Right forelimb (tissue), 1 donor: Measurements from ENCODE around the gene RHBDD1.

ENCODE experiments used
- DNase-seq: peaks from one replicate; pipeline ENCODE4 v3.0.0-alpha.2; 2018

Gene RHBDD1

DNA sequence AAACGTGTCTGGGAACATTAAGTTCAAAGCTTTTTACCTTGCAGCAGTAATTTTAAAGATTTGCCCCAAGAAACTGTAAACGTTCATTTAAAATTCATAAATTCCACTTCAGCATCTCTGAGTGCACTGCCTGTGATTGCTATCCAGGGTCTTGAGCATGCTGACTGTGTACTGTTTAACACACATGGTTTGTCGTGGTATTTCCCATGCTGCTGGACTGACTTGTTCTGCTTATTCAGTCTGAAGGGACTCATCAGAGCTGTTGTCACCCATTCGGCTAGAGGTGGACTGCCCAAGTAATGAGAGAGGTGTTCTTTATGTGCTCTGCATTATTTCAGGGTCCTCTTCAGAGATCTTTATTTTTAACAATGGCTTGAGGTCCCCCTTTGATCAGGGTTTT lies 53.1 kb downstream of the RHBDD1 start:
- DNase-seq = no peak

DNA sequence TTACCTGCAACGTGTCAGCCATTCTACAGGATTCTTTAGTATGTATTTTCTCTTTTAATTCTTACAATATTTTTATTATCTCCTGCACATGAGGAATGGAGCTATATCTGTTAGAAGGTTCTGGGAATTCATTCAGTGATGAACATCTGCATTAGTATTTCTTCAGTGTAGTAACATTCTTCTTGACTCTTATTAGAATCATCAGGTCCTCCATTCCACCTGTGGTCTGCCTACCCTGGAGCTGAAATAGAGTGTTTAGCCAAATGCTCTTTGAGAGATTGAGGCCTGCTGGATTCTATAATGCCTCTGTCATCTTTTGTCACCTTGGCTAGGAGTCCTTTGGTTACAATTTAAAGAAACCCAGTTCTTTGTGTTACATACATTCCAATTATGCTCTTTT lies 54.4 kb downstream of the RHBDD1 start:
- no peak for DNase-seq

GRCh38 chr2:226891780-226892590 lies 56.1 kb downstream of the RHBDD1 start:
- DNase-seq = no peak

GRCh38 chr2:226892729-226893128 lies 56.9 kb downstream of the RHBDD1 start:
- no peak for DNase-seq

GRCh38 chr2:226893216-226893615 lies 57.4 kb downstream of the RHBDD1 start:
- no peak for DNase-seq

DNA sequence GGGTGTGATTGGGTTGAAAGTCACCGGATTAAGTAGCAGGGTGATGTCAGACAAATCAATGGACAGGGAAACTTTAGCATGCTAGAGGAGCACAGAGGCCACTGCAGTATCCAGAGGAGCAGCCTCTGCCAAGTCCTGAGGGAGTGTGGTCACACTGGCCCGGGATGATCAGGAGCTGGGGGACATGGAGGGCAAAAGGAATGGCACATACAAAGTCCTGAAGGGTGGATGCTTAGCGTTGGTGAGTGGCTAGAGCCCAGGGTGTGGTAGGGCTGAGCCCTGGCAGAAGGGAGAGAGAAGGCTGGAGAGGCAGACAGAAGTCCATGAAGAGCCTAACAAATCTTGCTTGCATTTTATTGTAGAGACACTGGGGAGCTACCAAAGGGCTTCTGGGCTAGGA lies 58.9 kb downstream of the RHBDD1 start:
- no peak for DNase-seq

DNA sequence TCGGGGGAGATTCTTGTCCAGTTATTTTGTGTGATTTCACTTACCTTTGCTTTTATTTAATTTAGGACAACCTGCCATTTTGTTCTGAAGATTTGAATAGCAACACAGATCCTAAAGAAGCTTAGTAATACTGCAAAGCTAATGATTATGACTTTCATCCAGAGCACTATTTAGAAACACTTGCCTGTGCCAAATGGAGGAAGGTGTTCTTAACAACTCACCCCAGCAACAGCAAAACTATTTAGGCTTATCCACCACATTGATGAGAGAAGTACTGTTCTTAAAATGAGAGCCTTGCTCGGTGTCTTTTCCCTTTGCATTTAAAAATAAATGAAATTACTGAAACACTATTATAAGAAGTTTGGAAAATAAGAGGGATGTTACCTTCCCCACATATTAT lies 59.7 kb downstream of the RHBDD1 start:
- DNase-seq = no peak

- DNase-seq = no peak
Measured at GRCh38 chr2:226898121-226898520, 62.3 kb downstream of the RHBDD1 start.

GRCh38 chr2:226898897-226899296 lies 63.0 kb downstream of the RHBDD1 start:
- no peak for DNase-seq

GRCh38 chr2:226902041-226902966 lies 66.5 kb downstream of the RHBDD1 start:
- no peak for DNase-seq

GRCh38 chr2:226903179-226903578 lies 67.3 kb downstream of the RHBDD1 start:
- DNase-seq = no peak

DNA sequence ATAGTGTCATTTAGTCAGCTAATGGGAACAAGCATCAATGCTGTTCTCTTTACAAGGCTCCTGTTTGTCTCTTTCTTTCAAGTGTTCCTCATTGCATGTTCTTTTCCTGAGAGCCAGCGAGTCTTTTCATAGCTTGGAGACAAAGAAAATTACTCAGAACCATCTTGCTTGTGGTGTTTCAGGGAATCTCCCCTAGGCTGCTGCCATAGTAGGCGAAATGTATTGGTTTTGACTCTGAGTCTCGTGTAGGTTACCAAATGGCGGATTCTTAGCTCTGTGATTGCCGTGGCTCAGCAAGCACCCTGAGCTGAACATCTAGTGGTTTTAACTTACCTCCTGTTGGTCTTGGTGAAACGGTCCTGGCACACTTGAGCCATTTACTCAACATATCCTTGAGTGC lies 68.7 kb downstream of the RHBDD1 start:
- no peak for DNase-seq

DNA sequence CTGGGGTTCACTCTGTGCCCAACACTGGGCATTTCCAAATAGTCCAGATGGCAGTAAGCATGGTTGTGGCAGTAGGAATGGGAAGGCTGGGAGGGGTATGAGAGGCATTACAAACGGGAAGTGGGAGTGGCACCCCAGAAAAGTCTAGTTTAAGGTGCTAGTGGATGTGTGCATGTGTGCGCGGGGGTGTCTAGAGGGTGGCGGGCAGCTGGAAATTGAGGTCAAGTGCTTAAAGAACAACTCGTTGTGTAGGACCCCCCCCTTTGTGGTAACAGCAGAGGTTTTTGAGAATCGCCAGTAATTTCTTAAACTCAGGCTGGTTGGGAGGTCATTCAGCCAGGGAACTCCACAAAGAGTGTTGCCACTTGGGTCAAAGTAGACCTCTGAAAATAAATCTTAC lies 69.9 kb downstream of the RHBDD1 start:
- DNase-seq = no peak

DNA sequence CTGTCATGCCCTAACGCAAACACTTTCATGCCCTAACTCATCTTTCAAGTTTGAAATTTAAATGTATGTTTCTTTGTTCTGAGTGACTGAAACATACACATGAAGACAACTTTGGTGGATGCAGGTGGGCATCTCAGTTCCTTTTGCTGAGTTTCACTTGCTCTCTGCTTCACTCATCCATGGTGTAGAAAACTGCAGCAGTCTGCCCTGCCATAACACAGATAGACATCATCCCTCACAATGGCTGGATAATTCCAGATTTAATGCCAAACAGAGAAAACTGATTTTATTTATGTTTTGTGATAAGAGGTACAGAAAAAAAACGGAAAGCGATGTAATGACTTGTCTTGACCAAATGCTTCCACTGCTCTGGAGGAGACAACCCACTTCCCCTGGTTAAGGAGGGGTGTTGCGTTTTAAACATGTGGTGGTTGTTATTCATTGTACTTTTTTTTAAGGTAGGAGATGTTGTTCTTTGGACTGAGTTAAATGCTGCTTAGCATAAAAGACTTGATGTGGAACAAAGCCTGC lies 70.4 kb downstream of the RHBDD1 start:
- DNase-seq = no peak

DNA sequence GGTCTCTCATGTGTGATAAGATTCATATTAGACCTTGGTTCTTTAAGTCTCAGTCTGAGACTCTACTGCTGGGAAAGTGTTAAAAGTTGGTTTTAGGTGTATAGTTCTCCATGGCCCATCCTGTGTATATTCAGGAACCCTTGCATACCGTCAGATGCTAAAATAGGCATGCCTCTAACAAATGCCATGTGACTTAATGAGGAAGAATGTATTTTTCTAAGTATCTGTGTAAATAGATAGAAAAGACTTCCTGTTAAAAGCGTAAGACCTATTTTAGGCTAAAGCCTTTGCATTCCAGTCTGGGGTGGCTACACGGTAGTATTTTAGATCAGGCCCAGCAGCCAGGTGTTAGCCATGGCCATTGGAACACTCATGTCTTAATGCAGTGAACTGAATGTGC lies 73.3 kb downstream of the RHBDD1 start:
- no peak for DNase-seq

DNA sequence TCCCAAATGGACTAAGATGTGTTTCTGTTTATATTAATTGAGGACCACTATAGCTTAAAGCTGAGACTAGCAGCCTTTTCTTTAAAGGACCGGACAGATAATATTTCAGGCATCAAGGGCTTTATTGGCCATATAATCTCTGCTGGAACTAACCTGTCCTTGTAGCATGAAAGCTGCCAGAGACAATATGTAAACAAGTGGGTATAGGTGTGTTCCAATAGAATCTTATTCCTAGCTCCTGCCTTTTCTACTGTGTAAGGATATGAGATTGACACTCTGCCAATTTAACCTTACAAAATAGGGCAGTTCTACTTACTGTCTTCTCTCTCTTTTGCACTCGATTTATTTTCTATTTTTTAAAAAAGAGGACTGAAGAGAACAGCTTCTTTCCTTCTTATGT lies 74.0 kb downstream of the RHBDD1 start:
- no peak for DNase-seq

DNA sequence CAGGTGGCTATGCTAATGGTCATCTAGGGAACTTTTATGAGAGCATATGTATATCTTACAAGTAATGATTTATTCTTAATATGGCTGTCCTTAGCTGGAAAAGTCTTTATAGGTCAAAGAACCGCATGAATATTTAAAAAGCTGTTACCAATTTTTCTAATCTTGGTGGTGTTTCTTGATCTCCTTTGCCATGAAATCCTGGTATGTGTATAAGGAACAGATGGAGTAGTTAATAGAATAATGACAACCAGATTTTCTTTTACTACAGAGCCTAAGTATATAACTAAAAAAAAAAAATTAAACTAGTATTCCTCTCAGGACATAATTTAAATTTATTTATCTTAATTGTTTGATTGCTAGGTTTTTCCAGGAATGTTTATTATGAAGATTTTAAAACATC lies 74.5 kb downstream of the RHBDD1 start:
- DNase-seq = no peak

DNA sequence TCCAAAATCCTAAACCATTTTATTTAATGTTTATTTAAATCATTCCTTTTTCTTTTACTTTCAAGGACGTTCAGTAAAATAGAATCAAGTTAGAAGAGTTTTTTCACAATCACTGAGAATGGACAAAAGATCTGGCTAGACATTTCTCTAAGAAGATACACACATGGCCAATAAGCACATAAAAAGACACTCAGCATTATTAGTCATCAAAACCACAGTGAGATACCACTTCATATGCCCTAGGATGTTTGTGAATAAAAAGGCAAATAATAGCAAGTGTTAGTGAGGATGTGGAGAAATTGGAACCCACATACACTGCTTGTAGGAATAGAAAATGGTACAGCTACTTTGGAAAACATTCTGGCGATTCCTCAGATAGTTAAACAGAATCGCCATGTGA lies 76.1 kb downstream of the RHBDD1 start:
- DNase-seq = no peak

GRCh38 chr2:226913641-226914040 lies 77.8 kb downstream of the RHBDD1 start:
- no peak for DNase-seq

- DNase-seq = no peak
Measured at GRCh38 chr2:226915846-226916360, 80.0 kb downstream of the RHBDD1 start.

DNA sequence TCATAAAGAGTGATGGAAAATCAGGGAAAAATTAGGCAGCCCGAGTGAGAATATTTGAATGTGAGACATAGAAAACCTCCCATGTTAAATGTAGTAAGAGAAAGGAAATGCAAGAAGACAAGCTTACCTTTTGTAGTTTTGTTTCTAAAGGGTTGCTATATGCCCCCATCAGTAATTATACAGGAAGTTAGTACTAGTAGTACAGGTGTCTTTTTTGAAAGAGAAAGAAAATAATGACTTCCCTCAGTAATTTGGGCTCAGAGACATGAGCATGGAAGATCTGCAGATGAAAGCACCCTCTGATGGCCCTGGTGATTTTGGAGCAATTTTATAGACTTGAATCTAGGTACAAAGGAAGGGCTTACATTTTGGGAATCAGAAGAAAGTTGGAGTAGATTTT lies 80.8 kb downstream of the RHBDD1 start:
- DNase-seq = no peak

DNA sequence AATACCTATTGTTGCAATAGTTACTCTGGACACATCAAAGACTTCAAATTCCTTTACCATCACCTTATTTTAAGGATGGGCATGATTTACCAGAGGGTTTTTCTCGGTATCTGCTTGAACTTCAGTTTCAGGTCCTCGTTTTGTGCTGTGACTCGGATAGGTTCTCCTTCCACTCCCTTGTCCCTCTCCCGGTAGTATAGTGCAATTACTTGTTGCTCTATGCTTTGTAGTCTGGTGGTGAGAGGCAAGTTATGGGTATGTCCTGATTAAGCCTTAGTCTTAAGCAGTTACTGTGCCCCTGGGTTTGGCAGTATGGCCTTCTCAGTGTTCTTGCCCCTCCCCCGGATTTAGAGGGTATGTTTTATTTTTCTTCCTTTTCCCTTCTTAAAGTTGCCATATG lies 96.6 kb downstream of the RHBDD1 start:
- no peak for DNase-seq

DNA sequence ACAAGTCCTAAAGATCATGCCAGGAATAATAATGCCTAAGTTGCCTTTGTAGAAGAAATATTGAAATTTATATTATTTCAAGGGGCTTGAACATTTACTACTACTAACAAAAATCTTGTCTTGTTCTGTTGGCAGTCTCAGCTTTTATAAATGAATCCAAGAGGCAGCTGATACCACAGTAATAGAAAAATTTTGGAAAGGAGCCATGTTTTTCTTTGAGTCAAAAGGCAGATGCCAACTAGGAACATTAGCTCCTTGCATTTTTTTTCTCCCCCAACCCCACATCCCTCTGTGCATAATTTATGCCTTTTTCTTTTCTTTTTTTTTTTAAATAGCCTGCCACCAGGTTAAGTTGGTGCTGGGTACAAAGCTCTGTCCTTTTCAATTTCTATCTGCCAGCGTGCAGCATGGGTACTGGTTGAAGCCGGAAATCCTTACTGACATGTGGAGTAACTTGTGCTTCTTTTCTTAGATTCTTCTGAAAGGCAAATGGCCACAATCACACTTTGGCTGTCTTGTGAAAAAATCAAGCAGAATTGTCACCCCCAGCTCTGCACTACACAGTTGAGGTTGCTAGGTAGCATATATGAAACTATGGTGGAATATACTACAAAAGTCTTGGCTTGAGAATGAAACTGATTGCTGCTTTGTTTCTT lies 98.8 kb downstream of the RHBDD1 start:
- no peak for DNase-seq
